Measurements from ENCODE around the gene CAT. TPM values are rescaled to one million over a fixed set of nuclear protein-coding genes. Genes with fewer than 3 reads are reported as not detected.

CAT gene
- 44.5 and 87.3 TPM in 2 replicates for total RNA-seq (ENCODE audit: low replicate concordance)

DNA sequence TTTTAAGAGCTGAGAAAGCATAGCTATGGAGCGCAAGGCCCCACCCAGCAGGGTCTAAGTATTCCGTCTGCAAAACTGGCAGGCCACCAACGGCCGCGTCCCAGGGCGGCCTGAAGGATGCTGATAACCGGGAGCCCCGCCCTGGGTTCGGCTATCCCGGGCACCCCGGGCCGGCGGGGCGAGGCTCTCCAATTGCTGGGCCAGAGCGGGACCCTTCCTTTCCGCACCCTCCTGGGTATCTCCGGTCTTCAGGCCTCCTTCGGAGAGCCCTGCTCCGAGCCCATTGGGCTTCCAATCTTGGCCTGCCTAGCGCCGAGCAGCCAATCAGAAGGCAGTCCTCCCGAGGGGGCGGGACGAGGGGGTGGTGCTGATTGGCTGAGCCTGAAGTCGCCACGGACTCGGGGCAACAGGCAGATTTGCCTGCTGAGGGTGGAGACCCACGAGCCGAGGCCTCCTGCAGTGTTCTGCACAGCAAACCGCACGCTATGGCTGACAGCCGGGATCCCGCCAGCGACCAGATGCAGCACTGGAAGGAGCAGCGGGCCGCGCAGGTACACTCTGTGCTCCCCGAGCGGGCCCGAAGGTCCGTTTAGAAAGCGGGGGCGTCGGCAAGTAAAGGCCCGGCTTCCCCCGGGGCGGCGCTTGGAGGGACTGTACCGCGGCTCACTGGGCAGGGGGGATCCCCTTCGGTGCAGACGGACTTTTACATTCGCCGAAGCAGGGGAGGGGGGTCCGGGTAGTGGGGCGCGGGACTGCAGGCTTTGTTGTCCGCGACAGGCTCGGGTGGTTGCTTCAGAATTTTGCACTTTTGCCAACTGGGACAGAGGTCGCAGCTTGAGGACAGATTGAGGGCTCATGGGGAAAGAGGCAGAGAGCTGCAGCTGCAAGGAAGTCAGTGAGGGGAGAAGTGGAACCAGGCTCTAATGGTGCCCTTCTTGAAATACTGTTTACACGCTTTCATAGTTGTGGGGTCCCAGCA is at the start of gene CAT:
Gene CAT (plus strand): TSS at position 406 of the 979 bp plus-strand sequence. CDS start 80 bp downstream, at position 486.

DNA sequence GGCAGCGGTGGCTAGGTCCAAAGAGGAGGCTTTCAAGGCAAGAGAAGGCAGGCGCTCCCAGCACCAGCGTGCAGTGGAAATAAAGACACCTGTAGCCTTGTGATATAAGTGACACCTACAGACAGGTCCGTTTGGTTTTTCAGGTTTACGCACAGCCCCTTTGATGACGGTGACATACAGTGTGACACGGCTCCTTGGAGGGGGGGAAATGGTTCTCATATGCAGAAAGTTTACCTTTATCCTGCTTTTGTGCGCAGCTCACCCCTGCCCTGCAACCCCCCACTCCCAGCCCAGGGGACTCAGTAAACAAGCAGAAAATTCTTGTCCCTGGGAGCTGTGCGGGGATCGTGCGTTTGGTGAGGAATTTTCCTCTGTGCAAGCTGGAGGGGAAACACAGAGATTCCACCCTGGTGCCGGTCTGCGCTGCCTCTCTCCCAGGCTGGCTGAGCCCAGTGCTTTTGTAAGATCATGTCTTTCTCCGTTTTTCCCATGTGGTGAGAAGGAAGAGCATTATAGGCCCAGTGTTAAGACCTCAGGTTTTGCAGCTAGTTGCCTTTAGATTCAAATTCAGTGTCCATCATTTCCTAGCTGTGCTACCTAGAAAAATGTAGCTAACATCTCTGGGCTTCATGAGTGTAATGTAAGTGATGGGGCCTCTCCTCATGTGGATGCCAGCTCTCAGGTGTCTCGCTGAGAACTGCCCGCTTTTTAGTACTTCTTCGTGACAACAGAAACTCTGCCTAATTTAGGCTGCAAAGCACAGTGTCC is 75.1 kb downstream of the CAT start, which contains the start of gene ELF5:
Gene ELF5 (minus strand): TSS at position 113 of the 768 bp plus-strand sequence. CDS start 8,045 bp downstream, outside the sequence.

Other genes starting within 250 kb of the CAT start
- 0.70 and 4.4 TPM in 2 replicates for gene ABTB2, start 80.9 kb upstream of the CAT start, total RNA-seq (ENCODE audit: low replicate concordance)
- not detected in 2 replicates for gene ELF5, start 74.9 kb downstream of the CAT start, total RNA-seq (ENCODE audit: low replicate concordance)
- gene EHF, start 182.2 kb downstream of the CAT start, total RNA-seq (ENCODE audit: low replicate concordance): 0.23 TPM in 1 of 2 replicates, not detected in the other